HFF-Myc (cell line): Measurements from ENCODE around the gene GNMT.

Experiments used
- DNase-seq: peaks from one replicate; pipeline ENCODE4 v3.0.0-alpha.2; 2011; ENCODE audit warnings: low read depth; ENCODE audit errors: extremely low read depth
- H3K4me3 ChIP-seq: replicated peaks from 2 replicates; pipeline ENCODE4 v1.5.1; 2011; ENCODE audit warnings: low read depth, mild to moderate bottlenecking, control low read depth, low read length
- TF ChIP-seq, protein P1 (sequence below): IDR thresholded peaks from 2 replicates; pipeline ENCODE4 v1.5.1; 2012; ENCODE audit warnings: mild to moderate bottlenecking, low read depth, low read length, control low read depth; ENCODE audit errors: missing control alignments

The GNMT gene

DNA sequence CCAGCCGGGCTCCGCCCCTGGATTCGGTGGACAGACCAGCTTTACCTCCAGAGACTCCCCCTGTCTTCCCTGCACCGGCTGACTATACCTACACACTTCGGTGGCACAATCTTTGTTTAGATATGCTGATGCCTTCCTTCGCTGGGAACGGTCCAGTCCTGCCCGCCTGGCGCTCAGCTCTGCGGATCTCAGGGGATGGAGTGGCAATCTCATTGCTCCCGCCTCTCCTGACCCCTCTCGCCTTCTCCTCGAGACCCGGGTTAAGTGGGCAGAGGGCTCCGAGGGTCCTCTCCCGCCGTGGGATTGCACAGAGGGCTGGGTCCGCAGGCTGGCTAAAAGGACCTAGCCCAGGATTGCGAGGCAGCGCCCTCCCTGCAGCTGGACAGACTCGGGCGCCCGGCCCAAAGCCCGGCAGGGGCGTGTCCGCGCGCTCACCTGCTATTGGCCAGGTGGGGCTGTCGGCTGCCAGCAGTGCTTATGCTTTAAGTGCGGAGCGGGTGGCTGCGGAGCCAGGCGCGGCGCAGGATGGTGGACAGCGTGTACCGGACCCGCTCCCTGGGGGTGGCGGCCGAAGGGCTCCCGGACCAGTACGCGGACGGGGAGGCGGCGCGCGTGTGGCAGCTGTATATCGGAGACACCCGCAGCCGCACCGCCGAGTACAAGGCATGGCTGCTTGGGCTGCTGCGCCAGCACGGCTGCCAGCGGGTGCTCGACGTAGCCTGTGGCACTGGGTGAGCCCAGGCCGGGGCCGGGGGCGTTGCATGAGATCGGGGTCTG is at the start of gene GNMT:
Gene GNMT (plus strand): TSS at position 512 of the 777 bp plus-strand sequence. CDS start 14 bp downstream, at position 526.
- DNase-seq: no peak
- TF ChIP-seq, protein P1, sequence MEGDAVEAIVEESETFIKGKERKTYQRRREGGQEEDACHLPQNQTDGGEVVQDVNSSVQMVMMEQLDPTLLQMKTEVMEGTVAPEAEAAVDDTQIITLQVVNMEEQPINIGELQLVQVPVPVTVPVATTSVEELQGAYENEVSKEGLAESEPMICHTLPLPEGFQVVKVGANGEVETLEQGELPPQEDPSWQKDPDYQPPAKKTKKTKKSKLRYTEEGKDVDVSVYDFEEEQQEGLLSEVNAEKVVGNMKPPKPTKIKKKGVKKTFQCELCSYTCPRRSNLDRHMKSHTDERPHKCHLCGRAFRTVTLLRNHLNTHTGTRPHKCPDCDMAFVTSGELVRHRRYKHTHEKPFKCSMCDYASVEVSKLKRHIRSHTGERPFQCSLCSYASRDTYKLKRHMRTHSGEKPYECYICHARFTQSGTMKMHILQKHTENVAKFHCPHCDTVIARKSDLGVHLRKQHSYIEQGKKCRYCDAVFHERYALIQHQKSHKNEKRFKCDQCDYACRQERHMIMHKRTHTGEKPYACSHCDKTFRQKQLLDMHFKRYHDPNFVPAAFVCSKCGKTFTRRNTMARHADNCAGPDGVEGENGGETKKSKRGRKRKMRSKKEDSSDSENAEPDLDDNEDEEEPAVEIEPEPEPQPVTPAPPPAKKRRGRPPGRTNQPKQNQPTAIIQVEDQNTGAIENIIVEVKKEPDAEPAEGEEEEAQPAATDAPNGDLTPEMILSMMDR: no peak
- peak within 1 kb of the TSS; percentile 39 for H3K4me3 ChIP-seq

DNA sequence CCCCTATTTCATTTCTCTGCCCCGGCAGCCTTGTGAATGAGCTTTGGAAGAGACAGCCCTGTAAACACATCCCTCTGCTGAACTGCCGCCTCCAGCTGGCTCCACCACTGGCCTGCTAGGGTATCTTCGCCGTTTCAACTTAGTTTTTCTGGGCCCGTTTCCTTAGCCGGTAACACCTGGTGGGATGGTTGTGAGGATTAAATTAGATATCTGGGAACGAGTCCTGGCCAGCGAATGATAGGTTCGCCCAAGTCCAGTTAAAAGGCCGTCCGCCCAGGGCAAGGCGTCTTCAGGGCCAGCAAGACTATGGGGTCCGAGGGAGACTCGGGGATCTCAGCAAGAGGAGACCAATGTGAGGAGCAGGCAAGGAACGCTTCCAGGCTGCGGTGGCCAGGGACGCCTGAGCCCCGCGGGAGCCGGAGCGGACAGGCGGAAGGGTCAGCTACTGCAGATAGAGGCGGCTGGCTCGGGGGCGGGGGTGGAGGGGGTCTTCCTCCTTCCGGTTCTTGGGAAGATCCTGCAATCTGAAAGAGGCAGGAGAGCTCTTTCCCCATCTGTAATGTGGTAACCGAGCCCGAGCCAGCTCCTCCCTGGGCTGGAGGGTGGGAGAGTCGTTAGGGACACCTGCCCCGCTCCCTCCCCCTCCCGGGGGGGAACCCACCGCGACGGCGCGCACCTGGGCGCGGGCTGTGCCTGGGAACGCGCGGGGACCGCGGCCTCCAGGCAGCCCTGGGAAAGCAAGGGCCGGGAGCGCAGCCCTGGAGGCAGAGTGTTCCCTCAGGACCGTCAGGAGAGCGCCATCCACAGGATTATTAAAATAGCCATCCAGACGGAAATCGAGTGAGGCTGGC is 49.2 kb upstream of the GNMT start:
- no peak for DNase-seq
- no peak overlapping the region for H3K4me3 ChIP-seq
- TF ChIP-seq, protein P1: no peak

DNA sequence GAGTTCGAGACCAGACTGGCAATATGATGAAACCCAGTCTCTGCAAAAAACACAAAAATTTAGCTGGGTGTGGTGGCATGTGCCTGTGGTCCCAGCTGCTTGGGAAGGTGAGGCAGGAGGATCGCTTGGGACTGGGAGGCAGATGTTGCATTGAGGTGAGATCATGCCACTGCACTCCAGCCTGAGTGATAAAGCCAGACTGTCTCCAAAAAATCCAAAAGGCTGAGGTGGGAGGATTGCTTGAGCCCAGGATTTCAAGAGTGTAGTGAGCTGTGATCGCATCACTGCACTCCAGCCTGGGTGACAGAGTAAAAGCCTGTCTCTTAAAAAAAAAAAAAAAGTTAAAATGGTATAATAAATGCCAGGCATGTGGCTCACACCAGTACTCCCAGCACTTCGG is 46.0 kb upstream of the GNMT start:
- no peak for DNase-seq
- TF ChIP-seq, protein P1: no peak
- H3K4me3 ChIP-seq: no peak overlapping the region

DNA sequence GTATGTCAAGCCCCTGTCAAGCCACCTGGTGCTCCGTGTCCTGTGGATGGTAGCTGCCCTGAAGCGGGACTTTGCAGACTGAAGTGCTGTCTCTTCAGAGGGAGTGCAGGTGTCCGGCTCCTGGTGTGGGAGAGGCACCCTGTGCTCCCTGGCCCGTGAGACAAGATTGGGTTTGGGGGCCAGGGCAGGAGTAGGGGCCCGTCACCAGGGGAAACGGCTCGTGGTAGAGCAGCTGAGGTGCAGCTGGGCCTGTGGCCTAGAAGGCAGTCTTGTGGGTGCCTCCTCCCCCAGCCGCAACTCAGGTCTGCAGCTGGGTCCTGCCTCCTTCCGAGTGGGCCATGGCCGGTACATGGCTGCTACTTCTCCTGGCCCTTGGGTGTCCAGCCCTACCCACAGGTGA is 44.8 kb upstream of the GNMT start, which contains the start of gene PTCRA:
Gene PTCRA (plus strand): TSS at position 322 of the 400 bp plus-strand sequence. CDS start 17 bp downstream, at position 339.
- no peak for DNase-seq
- TF ChIP-seq, protein P1: no peak
- H3K4me3 ChIP-seq: no peak within 1 kb of the TSS

DNA sequence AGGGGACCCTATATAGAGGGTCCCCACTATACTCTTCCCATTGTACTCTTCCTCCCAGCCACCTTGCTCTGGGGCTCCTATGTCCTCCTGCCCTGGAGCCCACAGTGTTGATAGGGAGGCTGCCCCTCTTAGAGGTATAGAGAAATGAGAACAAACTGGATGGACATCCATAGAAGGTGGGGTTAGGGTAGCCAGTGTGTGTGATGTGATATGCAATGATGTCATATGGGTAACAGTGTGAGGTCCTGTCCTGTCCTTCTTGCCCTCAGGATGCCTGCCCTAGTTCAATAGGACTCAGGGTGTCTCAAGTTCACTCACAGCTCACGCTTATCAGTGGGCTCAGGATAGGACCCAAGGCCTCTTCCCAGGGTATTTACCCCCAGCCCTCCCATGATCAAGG is 44.3 kb upstream of the GNMT start:
- H3K4me3 ChIP-seq: no peak overlapping the region
- no peak for DNase-seq
- TF ChIP-seq, protein P1: no peak

DNA sequence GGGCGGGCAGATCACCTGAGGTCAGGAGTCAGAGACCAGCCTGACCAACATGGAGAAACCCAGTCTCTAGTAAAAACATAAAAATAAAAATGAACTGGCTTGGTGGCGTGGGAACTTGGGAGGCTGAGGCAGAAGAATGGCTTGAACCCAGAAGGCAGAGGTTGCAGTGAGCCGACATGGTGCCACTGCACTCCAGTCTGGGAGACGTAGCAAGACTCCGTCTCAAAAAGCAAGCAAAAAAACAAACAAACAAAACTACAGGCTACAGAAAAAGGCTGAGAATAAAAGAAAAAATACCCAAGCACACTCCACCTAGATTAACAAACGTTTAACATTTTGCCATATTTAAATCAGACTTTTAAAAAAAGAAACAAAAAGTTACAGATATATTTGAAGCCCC is 38.8 kb upstream of the GNMT start:
- no peak overlapping the region for H3K4me3 ChIP-seq
- TF ChIP-seq, protein P1: no peak
- no peak for DNase-seq
